GM19328 (cell line): ENCODE measurements around the gene HOMER1.
A peak's percentile ranks its signal among the peaks of the same experiment; 100 is the strongest.

ENCODE experiments used
- ATAC-seq: cut with Tn5 transposase; IDR thresholded peaks from one replicate; pipeline ENCODE4 v1.9.1; 2021; ENCODE audit warnings: mild to moderate bottlenecking, moderate library complexity; ENCODE audit not compliant: unreplicated experiment

The HOMER1 gene, protein sequence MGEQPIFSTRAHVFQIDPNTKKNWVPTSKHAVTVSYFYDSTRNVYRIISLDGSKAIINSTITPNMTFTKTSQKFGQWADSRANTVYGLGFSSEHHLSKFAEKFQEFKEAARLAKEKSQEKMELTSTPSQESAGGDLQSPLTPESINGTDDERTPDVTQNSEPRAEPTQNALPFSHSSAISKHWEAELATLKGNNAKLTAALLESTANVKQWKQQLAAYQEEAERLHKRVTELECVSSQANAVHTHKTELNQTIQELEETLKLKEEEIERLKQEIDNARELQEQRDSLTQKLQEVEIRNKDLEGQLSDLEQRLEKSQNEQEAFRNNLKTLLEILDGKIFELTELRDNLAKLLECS

GRCh38 chr5:79513704-79514390 lies at the start of gene HOMER1:
TSS of gene HOMER1 (minus strand) at chr5:79514134. CDS start at chr5:79512774, 1,360 bp downstream.
- peak; percentile 60 for ATAC-seq

DNA sequence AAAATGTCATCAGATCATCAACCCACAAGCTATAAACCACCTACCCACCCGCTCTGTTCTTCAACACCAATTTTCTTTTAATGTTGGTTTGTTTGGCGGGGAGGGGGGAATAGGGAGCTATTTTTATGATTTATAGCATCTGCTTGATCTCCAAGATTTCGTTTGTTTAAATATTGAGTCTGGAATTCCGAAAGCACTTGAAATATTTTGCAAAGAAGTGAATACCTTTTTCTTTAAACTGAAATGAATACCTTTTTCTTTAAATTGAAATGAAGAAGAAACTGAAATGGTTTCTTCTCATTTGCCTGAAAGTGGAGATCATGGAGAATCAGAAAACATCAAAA lies 49.3 kb upstream of the HOMER1 start:
- no peak for ATAC-seq

- no peak for ATAC-seq
These were observed 48.7 kb upstream of the HOMER1 start for GRCh38 chr5:79562351-79563246.

DNA sequence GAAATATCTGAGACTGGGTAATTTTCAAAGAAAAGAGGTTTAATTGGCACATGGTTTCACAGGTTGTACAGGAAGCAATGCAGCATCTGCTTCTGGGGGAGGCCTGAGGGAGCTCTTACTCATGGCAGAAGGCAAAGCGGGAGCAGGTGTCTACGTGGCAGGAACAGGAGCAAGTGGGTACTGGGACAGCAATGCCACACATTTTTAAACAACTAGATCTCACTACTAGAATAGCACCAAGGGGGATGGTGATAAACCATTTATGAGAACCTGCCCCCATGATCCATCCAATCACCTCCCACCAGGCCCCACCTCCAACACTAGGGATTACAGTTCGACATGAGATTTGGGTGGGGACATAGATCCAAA lies 47.6 kb upstream of the HOMER1 start:
- ATAC-seq = no peak

DNA sequence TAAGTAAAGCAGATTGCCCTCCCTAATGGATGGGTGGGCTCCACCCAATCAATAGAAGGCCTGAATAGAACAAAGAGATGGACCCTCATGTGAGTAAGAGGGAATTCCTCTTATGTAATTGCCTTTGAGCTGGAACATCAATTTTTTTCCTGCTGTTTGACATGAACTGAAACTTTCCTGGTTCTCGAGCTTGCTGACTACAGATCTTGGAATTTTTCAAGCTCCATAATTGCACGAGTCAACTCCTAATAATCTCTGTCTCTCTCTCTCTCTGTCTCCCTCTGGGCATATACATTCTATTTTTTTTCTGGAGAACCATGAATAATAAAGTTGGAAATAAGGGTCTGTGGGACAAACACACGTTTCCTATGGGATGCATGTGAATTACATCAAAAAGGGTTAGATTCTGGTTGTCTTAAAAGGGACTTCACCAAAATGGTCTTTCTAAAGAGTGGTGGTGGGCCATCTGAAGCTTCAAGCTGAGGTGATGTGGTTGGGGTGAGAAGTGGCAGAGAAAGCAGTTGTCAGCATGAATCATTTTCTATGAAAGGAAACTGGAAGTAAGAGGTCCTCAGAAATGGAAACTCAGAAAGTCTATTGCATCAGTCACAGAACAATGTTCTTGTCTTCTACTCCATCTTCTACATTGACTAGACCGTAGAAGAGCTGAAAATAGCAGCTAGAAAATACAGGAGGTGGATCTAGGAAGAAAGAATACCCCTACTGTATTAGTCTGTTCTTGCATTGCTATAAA lies 47.0 kb upstream of the HOMER1 start:
- ATAC-seq = no peak

DNA sequence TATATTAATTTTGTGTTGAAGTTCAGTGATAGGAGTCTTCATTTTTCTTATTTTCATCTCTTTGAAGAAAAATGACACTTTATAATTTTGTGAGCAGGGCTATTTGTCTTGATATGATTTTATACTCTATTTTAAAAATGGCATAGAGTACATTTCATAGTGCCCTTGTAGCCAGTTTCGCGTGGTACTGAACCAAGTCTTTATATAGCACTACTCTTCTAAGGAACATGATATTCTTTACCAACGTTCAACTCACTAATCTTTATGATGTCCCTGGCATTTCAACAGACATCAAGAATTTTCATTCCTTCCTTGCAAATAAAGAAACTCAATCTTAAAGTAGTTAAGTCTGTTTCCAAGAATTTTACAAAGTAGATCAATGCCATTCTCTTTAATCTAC lies 41.5 kb upstream of the HOMER1 start:
- no peak for ATAC-seq

- ATAC-seq = no peak
These were observed 39.0 kb upstream of the HOMER1 start for GRCh38 chr5:79552984-79553383.

DNA sequence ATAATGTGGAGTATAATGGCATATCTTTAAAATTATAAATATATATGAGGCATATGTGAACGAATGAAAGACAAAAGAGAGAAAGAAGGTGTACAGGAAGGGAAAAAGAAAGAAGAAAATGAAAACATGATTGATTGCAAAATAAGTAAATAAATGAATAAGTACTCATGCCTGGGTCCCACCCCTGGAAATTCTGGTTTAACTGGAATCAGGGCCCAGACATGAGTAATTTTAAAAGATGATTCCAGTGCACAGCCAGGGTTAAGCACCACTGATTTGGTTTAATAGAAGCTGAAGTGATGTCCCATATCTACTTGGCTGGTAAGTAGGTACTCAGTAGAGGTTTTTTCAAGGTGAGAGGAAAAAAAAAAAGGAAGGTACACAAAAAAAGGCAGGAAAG lies 34.0 kb upstream of the HOMER1 start:
- no peak for ATAC-seq

DNA sequence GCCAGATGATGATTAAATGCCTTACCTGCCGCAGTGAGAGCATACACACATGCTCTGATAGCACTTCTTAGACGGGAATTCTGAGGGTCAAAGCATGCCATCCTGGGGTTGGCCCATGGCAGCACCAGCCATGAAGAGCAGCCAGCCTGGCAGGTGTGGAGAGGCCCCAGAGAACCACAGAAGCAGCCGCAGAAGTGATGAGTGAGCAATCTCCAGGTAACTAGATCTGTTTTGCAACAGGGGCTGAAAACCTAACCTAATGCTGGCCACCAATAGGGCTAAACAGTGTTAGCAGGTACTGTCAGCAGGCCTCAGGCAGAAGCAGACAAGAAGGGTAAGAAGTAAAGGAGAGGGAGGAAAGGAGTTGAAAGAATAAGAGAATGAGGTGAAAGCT lies 33.5 kb upstream of the HOMER1 start:
- no peak for ATAC-seq

GRCh38 chr5:79546782-79547428 lies 33.0 kb upstream of the HOMER1 start:
- ATAC-seq = no peak

DNA sequence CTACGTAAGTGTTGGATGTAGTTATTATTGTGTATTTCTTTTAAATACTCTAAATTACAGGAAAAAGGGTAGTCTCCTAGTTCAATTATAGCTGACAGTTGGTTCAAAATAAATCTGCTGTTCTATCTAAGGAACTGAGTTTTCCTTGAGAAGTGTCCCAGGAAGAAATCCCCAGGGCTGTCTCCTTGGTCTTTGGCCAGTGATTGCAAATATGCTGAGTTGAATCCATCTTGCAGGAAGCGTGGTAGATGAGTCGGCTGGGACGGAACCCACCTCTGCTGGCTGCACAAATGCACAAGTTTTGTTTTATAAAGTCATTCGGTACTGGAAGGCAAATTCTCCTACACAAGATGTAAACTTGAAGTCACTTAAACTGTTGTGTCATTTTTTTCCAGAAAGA lies 30.2 kb upstream of the HOMER1 start:
- ATAC-seq = no peak

- ATAC-seq = no peak
These were observed 27.0 kb upstream of the HOMER1 start for GRCh38 chr5:79540939-79541338.

DNA sequence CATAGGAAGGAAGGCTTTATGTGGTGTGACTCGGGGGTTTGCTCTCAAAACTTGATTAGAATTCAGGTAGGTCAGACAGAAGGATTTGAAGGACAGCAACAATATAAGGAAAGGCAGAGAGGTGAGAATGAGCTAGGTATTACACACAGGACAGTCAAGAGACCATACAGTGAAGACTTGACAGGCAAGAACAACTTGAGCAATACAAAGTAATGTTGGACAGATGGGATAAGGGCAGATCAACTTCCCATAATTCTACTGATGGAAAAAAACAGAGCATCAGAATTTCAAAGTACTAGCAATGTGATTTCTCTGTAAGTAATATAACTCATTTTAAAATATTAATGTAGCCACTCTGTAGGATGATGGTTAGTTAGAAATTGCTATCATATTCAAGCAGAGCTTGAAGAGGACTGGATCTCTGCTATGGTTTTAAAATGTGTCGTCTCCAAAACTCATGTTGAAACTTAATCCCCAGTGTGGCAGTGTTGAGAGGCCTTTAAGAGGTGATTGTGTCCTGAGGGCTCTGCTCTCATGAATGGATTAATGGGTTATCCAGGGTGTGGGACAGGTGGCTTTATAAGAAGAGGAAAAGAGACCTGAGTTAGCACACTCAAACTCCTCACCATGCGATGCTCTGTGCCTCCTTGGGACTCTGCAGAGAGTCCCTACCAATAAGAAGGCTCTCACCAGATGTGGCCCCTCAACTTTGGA lies 22.4 kb upstream of the HOMER1 start:
- no peak for ATAC-seq

- no peak for ATAC-seq
These were observed 21.7 kb upstream of the HOMER1 start for GRCh38 chr5:79535477-79536192.

DNA sequence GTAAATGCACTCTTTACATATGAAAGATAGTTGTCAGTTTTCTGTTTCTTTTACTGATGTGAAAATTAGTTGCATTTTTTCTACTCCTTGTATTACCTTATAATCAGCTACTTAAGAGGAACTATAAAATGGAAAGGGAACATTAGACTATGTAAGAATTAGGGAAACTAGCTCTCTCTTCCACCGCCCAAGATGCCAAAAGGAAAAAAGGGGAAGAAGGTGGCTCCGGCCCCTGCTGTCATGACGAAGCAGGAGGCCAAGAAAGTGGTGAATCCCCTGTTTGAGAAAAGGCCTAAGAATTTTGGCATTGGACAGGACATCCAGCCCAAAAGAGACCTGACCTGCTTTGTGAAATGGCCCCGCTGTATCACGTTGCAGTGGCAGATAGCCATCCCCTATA lies 15.2 kb upstream of the HOMER1 start:
- ATAC-seq = no peak

DNA sequence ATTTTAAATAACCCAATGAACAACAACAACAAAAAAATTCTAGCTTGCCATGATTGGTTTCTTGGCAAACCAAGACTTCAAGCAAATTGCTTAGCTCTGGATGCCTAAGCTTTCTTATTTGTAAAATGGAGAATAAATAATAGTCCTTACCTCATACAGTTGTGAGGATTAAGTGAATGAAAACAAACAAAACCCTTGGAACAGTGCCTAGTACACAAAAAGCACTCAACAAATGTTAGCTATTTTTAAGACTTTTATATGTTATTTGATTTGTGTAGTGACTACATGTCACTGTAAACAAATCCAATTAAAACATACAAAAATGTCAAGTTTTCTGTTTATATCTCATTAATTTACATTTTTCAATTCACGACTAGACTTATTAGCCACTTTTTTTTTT lies 13.5 kb upstream of the HOMER1 start:
- no peak for ATAC-seq

DNA sequence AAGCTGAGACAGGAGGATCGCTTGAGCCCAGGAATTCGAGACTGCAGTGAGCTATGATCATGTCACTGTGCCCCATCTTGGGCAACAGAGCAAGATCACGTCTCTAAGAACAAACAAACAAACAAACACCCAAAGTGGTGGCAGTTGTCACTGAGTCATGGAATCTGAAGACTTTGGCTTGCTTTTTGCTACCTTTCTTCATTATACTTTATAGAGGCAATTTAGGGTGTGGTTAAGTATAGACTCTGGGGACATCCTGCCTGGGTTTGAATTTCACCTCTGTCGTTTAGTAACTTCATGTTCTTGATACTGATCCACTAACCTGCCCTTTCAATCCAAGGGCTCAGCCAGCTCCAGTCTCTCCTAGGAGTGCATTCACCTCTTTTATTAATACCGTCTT lies 13.0 kb upstream of the HOMER1 start:
- ATAC-seq = no peak

- ATAC-seq = no peak
These were observed 12.6 kb upstream of the HOMER1 start for GRCh38 chr5:79526493-79526892.

GRCh38 chr5:79521156-79521555 lies 7.2 kb upstream of the HOMER1 start:
- ATAC-seq = no peak
